Trophoblast cell (in vitro differentiated cells and primary cell): Measurements from ENCODE around the gene NTM.

Experiments
- DNase-seq, 2 donors: peaks; one replicate each; pipeline ENCODE4 v3.0.0-alpha.2; 2016
- H2AFZ ChIP-seq: 2 replicates; pipeline ENCODE4 v1.6.1; 2013; ENCODE audit warnings: low read length, moderate library complexity, mild to moderate bottlenecking; ENCODE audit not compliant: insufficient read depth, poor library complexity
- H2AK5ac ChIP-seq: 2 replicates; pipeline ENCODE4 v1.6.1; 2013; ENCODE audit warnings: mild to moderate bottlenecking, low read length
- H2BK120ac ChIP-seq: 2 replicates; pipeline ENCODE4 v1.6.1; 2013; ENCODE audit warnings: low read length, mild to moderate bottlenecking, moderate library complexity; ENCODE audit not compliant: insufficient read depth, poor library complexity
- H2BK12ac ChIP-seq: 2 replicates; pipeline ENCODE4 v1.6.1; 2013; ENCODE audit warnings: mild to moderate bottlenecking, low read length, moderate library complexity
- H2BK5ac ChIP-seq: 2 replicates; pipeline ENCODE4 v1.6.1; 2013; ENCODE audit warnings: low read length, low read depth, moderate library complexity, mild to moderate bottlenecking; ENCODE audit not compliant: poor library complexity
- H3K14ac ChIP-seq: 2 replicates; pipeline ENCODE4 v1.6.1; 2013; ENCODE audit warnings: mild to moderate bottlenecking, low read length
- H3K18ac ChIP-seq: 2 replicates; pipeline ENCODE4 v1.6.1; 2013; ENCODE audit warnings: mild to moderate bottlenecking, low read length
- H3K23ac ChIP-seq: 2 replicates; pipeline ENCODE4 v1.6.1; 2013; ENCODE audit warnings: low read length
- H3K27ac ChIP-seq: 2 replicates; pipeline ENCODE4 v1.5.1; 2013; ENCODE audit warnings: low read depth, mild to moderate bottlenecking, inconsistent platforms, low read length, moderate library complexity
- H3K27me3 ChIP-seq: 2 replicates; pipeline ENCODE4 v1.6.1; 2013; ENCODE audit warnings: inconsistent platforms, mild to moderate bottlenecking, low read length, moderate library complexity; ENCODE audit not compliant: insufficient read depth
- H3K36me3 ChIP-seq, 2 experiments: 1 replicate in 1 of 2; 2 replicates in 1 of 2; pipeline ENCODE4 v1.6.1; 2013; ENCODE audit warnings: low read length in 2 of 2, mild to moderate bottlenecking in 2 of 2, moderate library complexity in 1 of 2; ENCODE audit not compliant: insufficient read depth in 2 of 2, control insufficient read depth in 1 of 2
- H3K4ac ChIP-seq: 2 replicates; pipeline ENCODE4 v1.6.1; 2013; ENCODE audit warnings: low read depth, mild to moderate bottlenecking, low read length, moderate library complexity
- H3K4me1 ChIP-seq, 2 experiments: 1 replicate in 1 of 2; 2 replicates in 1 of 2; pipeline ENCODE4 v1.6.1; 2013; ENCODE audit warnings: low read length in 2 of 2, mild to moderate bottlenecking in 2 of 2, moderate library complexity in 1 of 2; ENCODE audit not compliant: insufficient read depth in 2 of 2, control insufficient read depth in 1 of 2
- H3K4me2 ChIP-seq: 2 replicates; pipeline ENCODE4 v1.6.1; 2013; ENCODE audit warnings: inconsistent platforms, mild to moderate bottlenecking, low read length, moderate library complexity
- H3K4me3 ChIP-seq: 2 replicates; pipeline ENCODE4 v1.5.1; 2013; ENCODE audit warnings: mild to moderate bottlenecking, low read depth, low read length, inconsistent platforms
- H3K79me1 ChIP-seq: one replicate; pipeline ENCODE4 v1.6.1; 2013; ENCODE audit warnings: low read length
- H3K79me2 ChIP-seq: 2 replicates; pipeline ENCODE4 v1.6.1; 2013; ENCODE audit warnings: low read length, mild to moderate bottlenecking; ENCODE audit not compliant: control insufficient read depth, insufficient read depth, poor library complexity
- H3K9ac ChIP-seq: 2 replicates; pipeline ENCODE4 v1.6.1; 2013; ENCODE audit warnings: mild to moderate bottlenecking, low read length
- H3K9me3 ChIP-seq: 2 replicates; pipeline ENCODE4 v1.6.1; 2013; ENCODE audit warnings: low read depth, mild to moderate bottlenecking, control low read depth, inconsistent platforms, low read length; ENCODE audit not compliant: insufficient read depth
- H4K12ac ChIP-seq: 2 replicates; pipeline ENCODE4 v1.6.1; 2013; ENCODE audit warnings: low read depth, mild to moderate bottlenecking, low read length, moderate library complexity
- H4K8ac ChIP-seq: 2 replicates; pipeline ENCODE4 v1.6.1; 2013; ENCODE audit warnings: low read depth, mild to moderate bottlenecking, low read length, moderate library complexity
- H4K91ac ChIP-seq: one replicate; pipeline ENCODE4 v1.6.1; 2013; ENCODE audit warnings: low read depth, mild to moderate bottlenecking, low read length, moderate library complexity
- WGBS: extraction: QIAGEN DNeasy Blood & Tissue Kit; methylation state at CpG from one replicate; pipeline ENCODE4 v1.1.7; 2013; ENCODE audit warnings: missing lambda C conversion rate; ENCODE audit not compliant: insufficient read length, insufficient coverage; ENCODE audit errors: extremely low coverage; 5-methylcytosine and 5-hydroxymethylcytosine counted together

Gene NTM

DNA sequence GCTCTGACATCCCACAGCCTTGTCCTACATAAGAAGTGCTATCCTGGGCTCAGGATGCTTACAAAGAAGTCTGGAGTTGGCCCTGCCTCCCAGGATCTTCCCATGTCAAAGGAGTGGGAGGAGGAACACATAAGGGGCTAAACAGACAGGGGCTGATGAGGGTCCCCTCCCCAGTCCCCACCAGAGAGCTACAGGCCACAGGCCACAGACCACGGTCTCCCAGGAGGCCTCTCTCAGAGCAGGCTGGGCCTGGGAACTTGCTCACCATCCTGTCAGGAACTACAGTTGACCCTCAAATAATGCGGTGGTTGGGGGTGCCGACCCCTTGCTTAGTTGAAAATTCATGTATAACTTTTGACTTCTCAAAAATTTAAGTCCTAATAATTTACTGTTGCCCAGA lies 315.5 kb downstream of the NTM start:
- peaks cover 0 to 3% of the 10 kb centered on the region in 2 experiments for H3K4me1 ChIP-seq
- no peak overlapping the region for H4K91ac ChIP-seq
- H3K14ac ChIP-seq: no peak overlapping the region
- DNase-seq: no peak
- H2BK12ac ChIP-seq: no peak overlapping the region
- H3K36me3 ChIP-seq: no peaks in the 10 kb centered on the region
- no peak overlapping the region for H4K12ac ChIP-seq
- H3K23ac ChIP-seq: no peak overlapping the region
- no peaks in the 10 kb centered on the region for H3K79me1 ChIP-seq
- no peak overlapping the region for H2AK5ac ChIP-seq
- H2BK120ac ChIP-seq: no peak overlapping the region
- H3K4me2 ChIP-seq: no peak overlapping the region
- no peak overlapping the region for H2AFZ ChIP-seq
- H3K27ac ChIP-seq: no peak overlapping the region
- H3K79me2 ChIP-seq: no peaks in the 10 kb centered on the region
- H3K9me3 ChIP-seq: no peaks in the 10 kb centered on the region
- H3K4ac ChIP-seq: no peak overlapping the region
- no peak overlapping the region for H3K18ac ChIP-seq
- H3K27me3 ChIP-seq: no peaks in the 10 kb centered on the region
- H4K8ac ChIP-seq: no peak overlapping the region
- no CpG with 5 or more reads among the region's 3 CpGs for WGBS
- no peak overlapping the region for H3K9ac ChIP-seq
- no peak overlapping the region for H3K4me3 ChIP-seq
- no peak overlapping the region for H2BK5ac ChIP-seq

DNA sequence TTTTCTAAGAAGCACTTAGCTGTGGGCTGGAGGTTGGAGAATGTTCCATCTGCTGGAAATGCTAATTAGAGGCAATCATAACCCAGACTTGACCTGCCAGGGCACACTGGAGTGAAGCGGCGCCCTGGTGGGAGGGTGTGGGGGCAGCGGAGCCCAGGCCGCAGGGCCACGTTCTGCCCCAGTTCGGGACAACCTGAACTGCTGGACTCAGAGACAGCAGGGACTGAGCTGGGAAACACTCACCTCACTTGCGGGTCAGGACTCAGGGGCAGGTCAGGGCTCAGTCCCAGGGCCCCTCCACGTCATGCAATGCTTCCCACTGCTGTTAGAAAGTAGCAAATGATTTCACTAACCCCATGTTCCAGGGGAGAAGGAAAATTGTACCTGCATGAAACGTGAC lies 316.4 kb downstream of the NTM start:
- Histone ChIP-seq H3K4ac (no peak overlapping the region), H3K14ac (no peak overlapping the region), H2BK5ac (no peak overlapping the region), H4K8ac (no peak overlapping the region), H2BK12ac (no peak overlapping the region), H3K9me3 (no peaks in the 10 kb centered on the region), H3K4me3 (no peak overlapping the region), H4K12ac (no peak overlapping the region), H3K23ac (no peak overlapping the region), H3K4me1 (peaks cover 0 to 3% of the 10 kb centered on the region in 2 experiments), H3K27me3 (no peaks in the 10 kb centered on the region), H3K4me2 (no peak overlapping the region), H2AFZ (no peak overlapping the region), H3K27ac (no peak overlapping the region), H3K79me1 (no peaks in the 10 kb centered on the region), H3K9ac (no peak overlapping the region), H3K36me3 (no peaks in the 10 kb centered on the region), H2BK120ac (no peak overlapping the region), H4K91ac (no peak overlapping the region), H3K18ac (no peak overlapping the region), H2AK5ac (no peak overlapping the region), H3K79me2 (no peaks in the 10 kb centered on the region)
- DNase-seq: no peak
- no CpG with 5 or more reads among the region's 9 CpGs for WGBS

DNA sequence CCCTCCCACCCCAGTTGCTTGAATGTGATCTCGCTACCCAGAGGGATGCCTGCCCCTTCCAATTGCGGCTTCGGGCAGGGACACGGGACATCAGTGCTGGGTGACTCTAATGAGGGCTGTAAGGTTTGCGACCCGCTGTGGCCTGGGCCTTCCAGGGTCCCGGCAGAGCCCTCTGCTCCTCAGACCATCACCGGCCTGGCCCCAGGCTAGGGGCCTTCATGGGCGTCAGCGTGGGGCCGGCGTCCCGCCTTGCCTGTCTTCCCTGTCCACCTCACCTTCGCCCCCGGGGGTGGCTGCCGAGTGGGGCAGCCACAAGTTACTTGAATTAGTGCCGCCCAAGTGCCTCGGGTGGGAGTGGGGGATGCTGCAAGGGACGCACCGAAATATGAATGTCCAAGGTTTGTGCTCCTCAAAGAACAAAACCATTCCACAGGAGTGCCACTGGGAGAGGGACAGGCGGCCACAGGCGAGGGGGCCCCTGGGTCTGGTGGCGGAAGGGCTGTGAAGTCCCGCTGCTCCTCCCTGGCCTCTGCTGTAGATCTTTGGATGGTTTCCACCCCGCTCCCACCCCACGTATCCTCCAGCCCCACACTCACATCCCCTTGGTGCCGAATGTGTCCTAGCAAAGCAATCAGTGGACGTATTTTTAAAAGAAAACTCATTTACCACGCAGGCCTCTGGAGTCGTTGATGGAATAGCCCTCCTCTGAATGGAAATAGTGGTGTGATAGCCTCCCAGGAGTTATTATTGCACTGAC lies 317.1 kb downstream of the NTM start:
- no peak overlapping the region for H3K23ac ChIP-seq
- no peaks in the 10 kb centered on the region for H3K79me1 ChIP-seq
- no peaks in the 10 kb centered on the region for H3K27me3 ChIP-seq
- H2BK5ac ChIP-seq: no peak overlapping the region
- no peak overlapping the region for H2AK5ac ChIP-seq
- no peak for DNase-seq
- H2BK120ac ChIP-seq: no peak overlapping the region
- H3K18ac ChIP-seq: no peak overlapping the region
- no peak overlapping the region for H4K12ac ChIP-seq
- no peaks in the 10 kb centered on the region for H3K9me3 ChIP-seq
- no peak overlapping the region for H4K8ac ChIP-seq
- no peak overlapping the region for H2AFZ ChIP-seq
- H3K9ac ChIP-seq: no peak overlapping the region
- no peak overlapping the region for H3K14ac ChIP-seq
- no peak overlapping the region for H3K27ac ChIP-seq
- H3K4ac ChIP-seq: no peak overlapping the region
- H3K4me2 ChIP-seq: no peak overlapping the region
- H2BK12ac ChIP-seq: no peak overlapping the region
- no peak overlapping the region for H3K4me3 ChIP-seq
- H3K79me2 ChIP-seq: no peaks in the 10 kb centered on the region
- no peak overlapping the region for H4K91ac ChIP-seq
- no CpG with 5 or more reads among the region's 30 CpGs for WGBS
- H3K36me3 ChIP-seq: no peaks in the 10 kb centered on the region
- H3K4me1 ChIP-seq: peaks cover 0 to 3% of the 10 kb centered on the region in 2 experiments

DNA sequence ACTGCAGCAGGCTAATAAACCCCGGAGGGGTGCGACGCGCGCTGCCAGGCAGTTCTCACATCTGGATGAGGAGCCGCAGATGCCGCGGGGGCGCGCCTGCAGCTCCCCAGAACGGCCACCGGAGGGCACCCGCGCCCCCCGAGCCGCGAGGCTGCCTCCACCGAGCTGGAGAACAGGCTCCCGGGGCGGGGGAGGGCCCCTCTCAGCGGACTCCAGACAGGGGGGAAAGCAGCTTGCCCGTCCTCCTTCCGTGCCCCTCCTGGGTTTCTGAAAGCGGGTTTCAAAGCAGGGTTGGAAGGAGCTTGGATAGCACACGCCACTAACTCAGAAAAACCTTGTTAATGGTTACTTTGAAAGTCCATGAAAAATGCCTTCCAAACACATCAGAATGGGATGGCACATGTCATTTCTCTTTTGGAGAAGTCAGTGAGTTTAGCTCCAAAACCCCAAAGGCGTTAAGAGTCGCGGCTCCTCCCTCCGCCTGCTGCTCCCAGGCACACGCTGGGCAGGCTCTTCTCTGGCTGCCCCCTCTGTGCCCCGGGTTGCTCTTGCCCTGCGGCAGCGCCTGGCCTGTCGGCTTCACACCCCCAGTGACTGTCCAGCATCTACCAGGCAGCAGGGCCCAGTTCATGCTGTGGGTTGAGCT lies 317.8 kb downstream of the NTM start:
- Histone ChIP-seq H3K79me2 (no peaks in the 10 kb centered on the region), H3K4ac (no peak overlapping the region), H3K14ac (no peak overlapping the region), H3K4me1 (peaks cover 0 to 3% of the 10 kb centered on the region in 2 experiments), H3K4me3 (no peak overlapping the region), H3K36me3 (no peaks in the 10 kb centered on the region), H2AK5ac (no peak overlapping the region), H4K8ac (no peak overlapping the region), H3K79me1 (no peaks in the 10 kb centered on the region), H3K4me2 (peak overlapping the region; percentile 46), H3K18ac (no peak overlapping the region), H2AFZ (no peak overlapping the region), H3K27ac (no peak overlapping the region), H2BK120ac (no peak overlapping the region), H3K9ac (no peak overlapping the region), H4K12ac (no peak overlapping the region), H3K27me3 (no peaks in the 10 kb centered on the region), H2BK5ac (no peak overlapping the region), H2BK12ac (no peak overlapping the region), H4K91ac (no peak overlapping the region), H3K9me3 (no peaks in the 10 kb centered on the region), H3K23ac (no peak overlapping the region)
- peak in 1 of 2 donors; percentile 29 for DNase-seq
- WGBS: no CpG with 5 or more reads among the region's 34 CpGs
